GM12878 (cell line): Measurements from ENCODE around the gene ICA1. TPM values are rescaled to one million over a fixed set of nuclear protein-coding genes. Genes with fewer than 3 reads are reported as not detected.

ENCODE experiments used
- ATAC-seq: fragments of 200-7000 bp; cut with Tn5 transposase; 3 replicates; pipeline ENCODE4 v1.9.1; 2020; ENCODE audit warnings: mild to moderate bottlenecking, moderate library complexity
- BruUV-seq: library from RNA; stranded (reverse); fragments of 400-500 nt; replicated peaks from 2 replicates; lab custom pipeline; 2021; lab: Mats Ljungman, UMichigan
- CTCF ChIA-PET: fragments of 300-600 bp; sonication (Branson Sonifier 250); formaldehyde crosslinking; extraction: SDS; loops from one replicate; lab custom pipeline; 2021; ENCODE audit warnings: inconsistent platforms; lab: Yijun Ruan, JAX
- POLR2A ChIA-PET: fragments of 350-600 bp; formaldehyde crosslinking; extraction: SDS; loops from one replicate; lab custom pipeline; 2021; ENCODE audit warnings: inconsistent platforms; lab: Charles Lee
- RAD21 ChIA-PET: fragments of 300-600 bp; sonication (Branson Sonifier 250); formaldehyde crosslinking; loops from one replicate; lab custom pipeline; 2023; ENCODE audit warnings: antibody characterized with exemption; ENCODE audit not compliant: unreplicated experiment; lab: Charles Lee
- SMC1A ChIA-PET: fragments of 300-600 bp; sonication (Branson Sonifier 250); formaldehyde crosslinking; loops from one replicate; lab custom pipeline; 2023; ENCODE audit not compliant: unreplicated experiment, uncharacterized antibody; lab: Charles Lee
- DNase-seq: peaks from one replicate; pipeline ENCODE4 v3.0.0-alpha.2; 2011; ENCODE audit warnings: low read depth, low spot score
- FAIRE-seq: peaks from 3 replicates; lab custom pipeline; 2011; peaks lifted over from hg19 to GRCh38; lab: Jason Lieb, UNC
- H2AFZ ChIP-seq: 2 replicates; pipeline ENCODE4 v1.6.0; 2011; ENCODE audit warnings: low read depth, low read length, control low read depth; ENCODE audit not compliant: control insufficient read depth
- H3K27ac ChIP-seq: 2 replicates; pipeline ENCODE4 v1.5.1; 2011; ENCODE audit warnings: control low read depth; ENCODE audit not compliant: control insufficient read depth, insufficient read depth
- H3K27me3 ChIP-seq, 2 experiments: replicated peaks in 1 of 2; 2 replicates each; pipeline versions ENCODE4 v1.6.0 to v1.6.1; 2011; ENCODE audit warnings: low read length in 1 of 2; ENCODE audit not compliant: control insufficient read depth in 2 of 2, insufficient read depth in 2 of 2
- H3K36me3 ChIP-seq, 2 experiments: 2 replicates each; pipeline ENCODE4 v1.5.1; 2011; ENCODE audit warnings: low read length in 1 of 2; ENCODE audit not compliant: control insufficient read depth in 2 of 2, insufficient read depth in 2 of 2
- H3K4me1 ChIP-seq: 2 replicates; pipeline ENCODE4 v1.6.1; 2011; ENCODE audit warnings: mild to moderate bottlenecking, low read length, moderate library complexity, mixed read lengths; ENCODE audit not compliant: control insufficient read depth, insufficient read depth
- H3K4me2 ChIP-seq: 2 replicates; pipeline ENCODE4 v1.6.0; 2011; ENCODE audit warnings: control low read depth; ENCODE audit not compliant: control insufficient read depth, insufficient read depth
- H3K4me3 ChIP-seq: fragments of 200-600 bp; sonication (generic); 2 replicates; pipeline ENCODE4 v1.5.1; 2016
- H3K79me2 ChIP-seq: 2 replicates; pipeline ENCODE4 v1.6.0; 2011; ENCODE audit warnings: low read length; ENCODE audit not compliant: control insufficient read depth, insufficient read depth
- H3K9ac ChIP-seq: 2 replicates; pipeline ENCODE4 v1.8.0; 2011; ENCODE audit warnings: low read length, control low read depth, mixed read lengths; ENCODE audit not compliant: control insufficient read depth, insufficient read depth
- H3K9me3 ChIP-seq: replicated peaks from 3 replicates; pipeline ENCODE4 v1.5.1; 2011; ENCODE audit warnings: mild to moderate bottlenecking, low read length; ENCODE audit not compliant: control insufficient read depth, insufficient read depth
- H4K20me1 ChIP-seq: 2 replicates; pipeline ENCODE4 v1.6.0; 2011; ENCODE audit not compliant: control insufficient read depth, insufficient read depth
- ATF3 ChIP-seq: IDR thresholded peaks from 2 replicates; pipeline ENCODE4 v1.6.1; 2011; ENCODE audit warnings: low read depth, mild to moderate bottlenecking, low read length, moderate library complexity, borderline replicate concordance; ENCODE audit errors: extremely low read depth
- IRF4 ChIP-seq: IDR thresholded peaks from 2 replicates; pipeline ENCODE4 v1.6.1; 2011; ENCODE audit warnings: low read depth, low read length
- POLR2AphosphoS5 ChIP-seq: IDR thresholded peaks from 2 replicates; pipeline ENCODE4 v1.6.1; 2011; ENCODE audit warnings: mild to moderate bottlenecking, low read length, inconsistent platforms
- TCF7 ChIP-seq: IDR thresholded peaks from 2 replicates; pipeline ENCODE4 v1.6.1; 2014; ENCODE audit warnings: antibody characterized with exemption, borderline replicate concordance
- WGBS: methylation state at CpG from one replicate; pipeline ENCODE4 v1.1.6; 2016; ENCODE audit warnings: low lambda C conversion rate; ENCODE audit not compliant: insufficient replicate concordance, insufficient coverage; ENCODE audit errors: missing lambda C conversion rate; 5-methylcytosine and 5-hydroxymethylcytosine counted together
- in situ Hi-C: fragments of 300-500 bp; cut with MboI; formaldehyde crosslinking; loops from 9 replicates; pipeline ENCODE4 v1.14.3; 2018; ENCODE audit warnings: mixed read lengths
- intact Hi-C: fragments of 100-400 bp; cut with micrococcal nuclease; formaldehyde crosslinking; loops from one replicate; pipeline ENCODE4 v1.14.2; 2022; ENCODE audit not compliant: unreplicated experiment
- polyA plus RNA-seq, 11 experiments: library from polyadenylated mRNA; depleted of rRNA in 4 of 11; unstranded in 6 of 11; stranded (reverse) in 5 of 11; fragments of >200 nt; fragmentation: Nextera tagmentation in 4 of 11; fragmentation: Illumina TruSeq in 1 of 11; extraction: Ambion mirVana in 4 of 11; extraction: Trizol in 1 of 11; gene quantifications; 1 replicate in 1 of 11; 2 replicates in 10 of 11; pipeline versions ENCODE4 v1.2.1 to v1.2.3, GENCODE V29; 2011 to 2016; ENCODE audit warnings: inconsistent platforms in 2 of 11, missing spikeins in 2 of 11, low read depth in 1 of 11
- total RNA-seq, 4 experiments: library from RNA; depleted of rRNA in 3 of 4; stranded (reverse); fragments of >200 nt in 3 of 4; fragmentation: Illumina TruSeq in 1 of 4; extraction: Trizol in 1 of 4; gene quantifications; 2 replicates each; pipeline versions ENCODE4 v1.2.1 to v1.2.3, GENCODE V29; 2013 to 2021

Gene ICA1
- total and polyA plus RNA-seq, 10 of the 15 experiments (the other 5 are each of a cell fraction or from before 2014, with no cell fraction given): 1.3 to 35.1 (median 3.3) TPM

- no peaks in the 10 kb centered on the region for H3K79me2 ChIP-seq
- no peak for FAIRE-seq
- in situ Hi-C loops: no loop called here
- ChIA-PET POLR2A (interaction anchor here (0.8 to 1.1 kb wide), 4 partner anchors 21 to 408 kb away, joined by 3 read pairs; no protein-coding TSS in a partner anchor), RAD21 (interaction anchor here (0.8 to 1.5 kb wide), 6 partner anchors 16 to 408 kb away, joined by 3 to 5 read pairs (median 3); no protein-coding TSS in a partner anchor), SMC1A (interaction anchor here (0.5 to 5.0 kb wide), 19 partner anchors 8 to 408 kb away, joined by 3 to 30 read pairs (median 3); no protein-coding TSS in a partner anchor)
- no peak overlapping the region for H3K27ac ChIP-seq
- no peaks in the 10 kb centered on the region for H3K4me1 ChIP-seq
- H3K27me3 ChIP-seq: no peaks in the 10 kb centered on the region
- H2AFZ ChIP-seq: no peak overlapping the region
- H3K9ac ChIP-seq: no peak overlapping the region
- 79% methylated on average over 6 of the region's 6 CpGs for WGBS
- no peak overlapping the region for H3K4me3 ChIP-seq
- BruUV-seq: no TSS peak
- TF ChIP-seq ATF3 (no peak), POLR2AphosphoS5 (0 out of 2 replicates have a peak, but pooled peaks have one; percentile 20), TCF7 (no peak)
- TF ChIP-seq, all 136 proteins: peak for 1
- intact Hi-C loops: no loop called here
- CTCF ChIA-PET: interaction anchor here (0.8 to 2.3 kb wide), 5 partner anchors 21 to 408 kb away, joined by 3 to 9 read pairs (median 5); no protein-coding TSS in a partner anchor
- H3K9me3 ChIP-seq: no peaks in the 10 kb centered on the region
- H4K20me1 ChIP-seq: no peaks in the 10 kb centered on the region
- no peak for ATAC-seq
- no peak overlapping the region for H3K4me2 ChIP-seq
- peaks cover 6 to 33% of the 10 kb centered on the region in 2 experiments; a peak in 3 of 4 replicates for H3K36me3 ChIP-seq
- DNase-seq: no peak
Measured at GRCh38 chr7:8089036-8089780, 172.8 kb downstream of the ICA1 start.

GRCh38 chr7:8086239-8086638 is 175.7 kb downstream of the ICA1 start:
- no TSS peak for BruUV-seq
- 96% methylated on average over 6 of the region's 6 CpGs for WGBS
- Histone ChIP-seq H4K20me1 (no peaks in the 10 kb centered on the region), H3K9me3 (no peaks in the 10 kb centered on the region), H3K27me3 (no peaks in the 10 kb centered on the region), H3K4me3 (no peak overlapping the region), H3K9ac (no peak overlapping the region), H2AFZ (no peak overlapping the region), H3K79me2 (no peaks in the 10 kb centered on the region), H3K36me3 (peaks cover 6 to 33% of the 10 kb centered on the region in 2 experiments; a peak in 3 of 4 replicates), H3K27ac (no peak overlapping the region), H3K4me2 (no peak overlapping the region)
- DNase-seq (no peak), FAIRE-seq (no peak), ATAC-seq (no peak)
- intact Hi-C loops (no loop called here), in situ Hi-C loops (no loop called here)
- ChIA-PET SMC1A (interaction anchor here (0.8 to 5.0 kb wide), 8 partner anchors 10 to 352 kb away, joined by 3 to 30 read pairs (median 4); no protein-coding TSS in a partner anchor), POLR2A (interaction anchor here (0.7 kb wide), 1 partner anchor 839 kb away, joined by 5 read pairs; no protein-coding TSS in a partner anchor), RAD21 (interaction anchor here (0.7 to 1.5 kb wide), 2 partner anchors 51 to 54 kb away, joined by 3 read pairs; no protein-coding TSS in a partner anchor)
- no peak for TF ChIP-seq IRF4
- TF ChIP-seq, all 136 proteins: peak for 0
- H3K4me1 ChIP-seq: no peaks in the 10 kb centered on the region
- CTCF ChIA-PET: interaction anchor here (0.6 to 1.3 kb wide), 4 partner anchors 10 to 904 kb away, joined by 3 read pairs; no protein-coding TSS in a partner anchor
